Peyer's patch (tissue), 4 donors: Measurements from ENCODE around the gene NXT1. TPM values are rescaled to one million over a fixed set of nuclear protein-coding genes. Genes with fewer than 3 reads are reported as not detected.

Experiments used
- DNase-seq, 3 donors: peaks; one replicate each; pipeline ENCODE4 v3.0.0-alpha.2; 2017 to 2019
- H3K27ac ChIP-seq, 4 donors: fragments of 200-600 bp; sonication (generic); one replicate each; pipeline ENCODE4 v1.5.1; 2016 to 2019
- H3K27me3 ChIP-seq, 2 donors: fragments of 200-600 bp; sonication (generic); one replicate each; pipeline ENCODE4 v1.5.1; 2019
- H3K36me3 ChIP-seq, 3 donors: fragments of 200-600 bp; sonication (generic); one replicate each; pipeline ENCODE4 v1.5.1; 2016 to 2019
- H3K4me1 ChIP-seq, 4 donors: fragments of 200-600 bp; sonication (generic); one replicate each; pipeline ENCODE4 v1.5.1; 2016 to 2019
- H3K4me3 ChIP-seq, 4 donors: fragments of 200-600 bp; sonication (generic); 1 replicate in 3 of 4; 2 replicates in 1 of 4; pipeline ENCODE4 v1.5.1; 2016 to 2019; ENCODE audit warnings: mild to moderate bottlenecking in 1 of 4
- H3K9me3 ChIP-seq, 4 donors: fragments of 200-600 bp; sonication (generic); one replicate each; pipeline ENCODE4 v1.5.1; 2016 to 2019; ENCODE audit warnings: mild to moderate bottlenecking in 1 of 4
- CTCF ChIP-seq, 6 experiments: fragments of 450-650 bp in 4 of 6; fragments of 200-600 bp in 2 of 6; sonication (generic) in 1 of 6; IDR thresholded peaks; one replicate each; pipeline ENCODE4 v1.5.1; 2017 to 2019; ENCODE audit warnings: antibody characterized with exemption in 6 of 6, mild to moderate bottlenecking in 3 of 6, moderate library complexity in 1 of 6
- POLR2A ChIP-seq, 2 donors: fragments of 450-650 bp; IDR thresholded peaks; one replicate each; pipeline ENCODE4 v1.5.1; 2017; ENCODE audit warnings: antibody characterized with exemption in 2 of 2, mild to moderate bottlenecking in 2 of 2, moderate library complexity in 2 of 2
- total RNA-seq, 4 donors: library from RNA; depleted of rRNA; stranded (reverse); fragments of >200 nt; gene quantifications; one replicate each; pipeline ENCODE4 v1.1.0, GENCODE V29; 2016

Gene NXT1
- total RNA-seq, 4 donors from 2014 or later, result 5.4 to 23.1 (median 7.9) TPM

GRCh38 chr20:23370873-23371272 lies 20.3 kb downstream of the NXT1 start:
- DNase-seq, result no peak
- peaks cover 0 to 64% (median 0%) of the 10 kb centered on the region in 3 donors for H3K36me3 ChIP-seq
- H3K4me3 ChIP-seq, result no peak overlapping the region
- H3K27ac ChIP-seq, result no peak overlapping the region
- no peaks in the 10 kb centered on the region for H3K27me3 ChIP-seq
- H3K9me3 ChIP-seq, result no peaks in the 10 kb centered on the region
- no peak for TF ChIP-seq CTCF (IDR thresholded peaks at IDR 0.05)
- no peak for TF ChIP-seq POLR2A (IDR thresholded peaks at IDR 0.05)
- peaks cover 0 to 10% (median 2%) of the 10 kb centered on the region in 4 donors for H3K4me1 ChIP-seq

- Histone ChIP-seq H3K9me3 (no peaks in the 10 kb centered on the region), H3K27ac (no peak overlapping the region), H3K27me3 (no peaks in the 10 kb centered on the region), H3K4me3 (no peak overlapping the region), H3K36me3 (peaks cover 0 to 69% (median 0%) of the 10 kb centered on the region in 3 donors), H3K4me1 (peaks cover 0 to 6% (median 0%) of the 10 kb centered on the region in 4 donors)
- TF ChIP-seq CTCF (IDR thresholded peaks at IDR 0.05) (no peak), POLR2A (IDR thresholded peaks at IDR 0.05) (no peak)
- DNase-seq, result no peak
Observed at GRCh38 chr20:23371496-23371895, 20.9 kb downstream of the NXT1 start.

GRCh38 chr20:23374441-23374840 lies 23.9 kb downstream of the NXT1 start:
- Histone ChIP-seq H3K4me1 (no peaks in the 10 kb centered on the region), H3K27me3 (no peaks in the 10 kb centered on the region), H3K27ac (no peak overlapping the region), H3K4me3 (no peak overlapping the region), H3K36me3 (peaks cover 0 to 87% (median 0%) of the 10 kb centered on the region in 3 donors), H3K9me3 (no peaks in the 10 kb centered on the region)
- DNase-seq, result no peak
- no peak for TF ChIP-seq POLR2A (IDR thresholded peaks at IDR 0.05)
- no peak for TF ChIP-seq CTCF (IDR thresholded peaks at IDR 0.05)

GRCh38 chr20:23375827-23376226 lies 25.2 kb downstream of the NXT1 start:
- no peak for TF ChIP-seq CTCF (IDR thresholded peaks at IDR 0.05)
- no peak for TF ChIP-seq POLR2A (IDR thresholded peaks at IDR 0.05)
- H3K4me1 ChIP-seq, result no peaks in the 10 kb centered on the region
- H3K27ac ChIP-seq, result no peak overlapping the region
- DNase-seq, result no peak
- H3K27me3 ChIP-seq, result no peaks in the 10 kb centered on the region
- H3K9me3 ChIP-seq, result no peaks in the 10 kb centered on the region
- peaks cover 0 to 85% (median 0%) of the 10 kb centered on the region in 3 donors for H3K36me3 ChIP-seq
- no peak overlapping the region for H3K4me3 ChIP-seq

GRCh38 chr20:23379772-23380171 lies 29.2 kb downstream of the NXT1 start:
- Histone ChIP-seq H3K36me3 (peaks cover 0 to 56% (median 0%) of the 10 kb centered on the region in 3 donors), H3K9me3 (no peaks in the 10 kb centered on the region), H3K27ac (no peak overlapping the region), H3K4me1 (no peaks in the 10 kb centered on the region), H3K4me3 (no peak overlapping the region), H3K27me3 (no peaks in the 10 kb centered on the region)
- DNase-seq, result no peak
- no peak for TF ChIP-seq POLR2A (IDR thresholded peaks at IDR 0.05)

GRCh38 chr20:23381876-23382275 lies 31.3 kb downstream of the NXT1 start:
- no peak overlapping the region for H3K27ac ChIP-seq
- no peaks in the 10 kb centered on the region for H3K9me3 ChIP-seq
- no peak for DNase-seq
- H3K36me3 ChIP-seq, result peaks cover 0 to 39% (median 0%) of the 10 kb centered on the region in 3 donors
- no peaks in the 10 kb centered on the region for H3K27me3 ChIP-seq
- TF ChIP-seq CTCF (IDR thresholded peaks at IDR 0.05) (no peak), POLR2A (IDR thresholded peaks at IDR 0.05) (no peak)
- no peaks in the 10 kb centered on the region for H3K4me1 ChIP-seq
- H3K4me3 ChIP-seq, result no peak overlapping the region
